Measurements from ENCODE around the gene G3BP1.
"Not testable (repeated sequence)": the region's sequence is repeated elsewhere in the genome, so short reads cannot be mapped to it uniquely, and the experiment has no call there.

G3BP1 gene

GRCh38 chr5:151775025-151775606, 3.4 kb downstream of the G3BP1 start:
- H3K9me3 ChIP-seq (ENCODE audit: control insufficient read depth in 1 of 2, low read length in 2 of 2) = no peaks in the 10 kb centered on the region
- peaks cover 0 to 4% of the 10 kb centered on the region in 2 donors for H3K36me3 ChIP-seq (ENCODE audit: control insufficient read depth in 1 of 2, insufficient read depth in 2 of 2, low read length in 2 of 2)
- H3K27me3 ChIP-seq (ENCODE audit: low read depth, low read length) = no peaks in the 10 kb centered on the region
- H3K27ac ChIP-seq (ENCODE audit: low read length) = no peak overlapping the region
- peaks cover 32 to 51% of the 10 kb centered on the region in 2 donors for H3K4me1 ChIP-seq (ENCODE audit: control insufficient read depth in 1 of 2, insufficient read depth in 2 of 2, low read length in 2 of 2)
- peak overlapping the region in 1 of 2 donors; percentile 93 for H3K4me3 ChIP-seq (ENCODE audit: low read depth in 1 of 2, low read length in 2 of 2)

GRCh38 chr5:151779531-151780125, 7.9 kb downstream of the G3BP1 start:
- H3K27me3 ChIP-seq (ENCODE audit: low read depth, low read length) = no peaks in the 10 kb centered on the region
- no peak overlapping the region for H3K4me3 ChIP-seq (ENCODE audit: low read depth in 1 of 2, low read length in 2 of 2)
- no peak overlapping the region for H3K27ac ChIP-seq (ENCODE audit: low read length)
- no peaks in the 10 kb centered on the region for H3K9me3 ChIP-seq (ENCODE audit: control insufficient read depth in 1 of 2, low read length in 2 of 2)
- no peaks in the 10 kb centered on the region for H3K36me3 ChIP-seq (ENCODE audit: control insufficient read depth in 1 of 2, insufficient read depth in 2 of 2, low read length in 2 of 2)
- peaks cover 22 to 63% of the 10 kb centered on the region in 2 donors for H3K4me1 ChIP-seq (ENCODE audit: control insufficient read depth in 1 of 2, insufficient read depth in 2 of 2, low read length in 2 of 2)

GRCh38 chr5:151780348-151780747, 8.6 kb downstream of the G3BP1 start:
- peaks cover 15 to 61% of the 10 kb centered on the region in 2 donors for H3K4me1 ChIP-seq (ENCODE audit: control insufficient read depth in 1 of 2, insufficient read depth in 2 of 2, low read length in 2 of 2)
- H3K27ac ChIP-seq (ENCODE audit: low read length) = no peak overlapping the region

GRCh38 chr5:151781201-151781600, 9.4 kb downstream of the G3BP1 start:
- Histone ChIP-seq H3K4me1 (ENCODE audit: control insufficient read depth in 1 of 2, insufficient read depth in 2 of 2, low read length in 2 of 2) (peaks cover 10 to 55% of the 10 kb centered on the region in 2 donors), H3K27me3 (ENCODE audit: low read depth, low read length) (no peaks in the 10 kb centered on the region), H3K4me3 (ENCODE audit: low read depth in 1 of 2, low read length in 2 of 2) (no peak overlapping the region), H3K9me3 (ENCODE audit: control insufficient read depth in 1 of 2, low read length in 2 of 2) (no peaks in the 10 kb centered on the region), H3K36me3 (ENCODE audit: control insufficient read depth in 1 of 2, insufficient read depth in 2 of 2, low read length in 2 of 2) (no peaks in the 10 kb centered on the region), H3K27ac (ENCODE audit: low read length) (no peak overlapping the region)

More at GRCh38 chr5:151780348-151780747, 8.6 kb downstream of the G3BP1 start:
- Histone ChIP-seq H3K27me3 (ENCODE audit: low read depth, low read length) (no peaks in the 10 kb centered on the region), H3K36me3 (ENCODE audit: control insufficient read depth in 1 of 2, insufficient read depth in 2 of 2, low read length in 2 of 2) (no peaks in the 10 kb centered on the region), H3K9me3 (ENCODE audit: control insufficient read depth in 1 of 2, low read length in 2 of 2) (no peaks in the 10 kb centered on the region), H3K4me3 (ENCODE audit: low read depth in 1 of 2, low read length in 2 of 2) (no peak overlapping the region)

- not testable (repeated sequence) for H3K36me3 ChIP-seq (ENCODE audit: control insufficient read depth in 1 of 2, insufficient read depth in 2 of 2, low read length in 2 of 2); H3K9me3 ChIP-seq (ENCODE audit: control insufficient read depth in 1 of 2, low read length in 2 of 2); H3K27ac ChIP-seq (ENCODE audit: low read length); H3K4me3 ChIP-seq (ENCODE audit: low read depth in 1 of 2, low read length in 2 of 2); H3K27me3 ChIP-seq (ENCODE audit: low read depth, low read length)
- H3K4me1 ChIP-seq (ENCODE audit: control insufficient read depth in 1 of 2, insufficient read depth in 2 of 2, low read length in 2 of 2) = peaks cover 10 to 42% of the 10 kb centered on the region in 2 donors
Measured at GRCh38 chr5:151783664-151784063, 11.9 kb downstream of the G3BP1 start.

GRCh38 chr5:151784141-151784540, 12.4 kb downstream of the G3BP1 start:
- H3K36me3 ChIP-seq (ENCODE audit: control insufficient read depth in 1 of 2, insufficient read depth in 2 of 2, low read length in 2 of 2) = peaks cover 4 to 7% of the 10 kb centered on the region in 2 donors
- H3K9me3 ChIP-seq (ENCODE audit: control insufficient read depth in 1 of 2, low read length in 2 of 2) = no peaks in the 10 kb centered on the region
- no peak overlapping the region for H3K4me3 ChIP-seq (ENCODE audit: low read depth in 1 of 2, low read length in 2 of 2)
- no peaks in the 10 kb centered on the region for H3K27me3 ChIP-seq (ENCODE audit: low read depth, low read length)
- no peak overlapping the region for H3K27ac ChIP-seq (ENCODE audit: low read length)
- peaks cover 10 to 41% of the 10 kb centered on the region in 2 donors for H3K4me1 ChIP-seq (ENCODE audit: control insufficient read depth in 1 of 2, insufficient read depth in 2 of 2, low read length in 2 of 2)

GRCh38 chr5:151786468-151786867, 14.7 kb downstream of the G3BP1 start:
- no peaks in the 10 kb centered on the region for H3K9me3 ChIP-seq (ENCODE audit: control insufficient read depth in 1 of 2, low read length in 2 of 2)
- H3K27ac ChIP-seq (ENCODE audit: low read length) = no peak overlapping the region
- H3K4me3 ChIP-seq (ENCODE audit: low read depth in 1 of 2, low read length in 2 of 2) = no peak overlapping the region
- peaks cover 19 to 23% of the 10 kb centered on the region in 2 donors for H3K36me3 ChIP-seq (ENCODE audit: control insufficient read depth in 1 of 2, insufficient read depth in 2 of 2, low read length in 2 of 2)
- peaks cover 4 to 30% of the 10 kb centered on the region in 2 donors for H3K4me1 ChIP-seq (ENCODE audit: control insufficient read depth in 1 of 2, insufficient read depth in 2 of 2, low read length in 2 of 2)
- H3K27me3 ChIP-seq (ENCODE audit: low read depth, low read length) = no peaks in the 10 kb centered on the region

GRCh38 chr5:151787817-151788216, 16.1 kb downstream of the G3BP1 start:
- Histone ChIP-seq H3K9me3 (ENCODE audit: control insufficient read depth in 1 of 2, low read length in 2 of 2) (no peaks in the 10 kb centered on the region), H3K36me3 (ENCODE audit: control insufficient read depth in 1 of 2, insufficient read depth in 2 of 2, low read length in 2 of 2) (peaks cover 28 to 35% of the 10 kb centered on the region in 2 donors), H3K27ac (ENCODE audit: low read length) (no peak overlapping the region), H3K27me3 (ENCODE audit: low read depth, low read length) (no peaks in the 10 kb centered on the region), H3K4me3 (ENCODE audit: low read depth in 1 of 2, low read length in 2 of 2) (no peak overlapping the region), H3K4me1 (ENCODE audit: control insufficient read depth in 1 of 2, insufficient read depth in 2 of 2, low read length in 2 of 2) (peaks cover 4 to 17% of the 10 kb centered on the region in 2 donors)

- H3K27ac ChIP-seq (ENCODE audit: low read length) = no peak overlapping the region
- peaks cover 58 to 73% of the 10 kb centered on the region in 2 donors for H3K36me3 ChIP-seq (ENCODE audit: control insufficient read depth in 1 of 2, insufficient read depth in 2 of 2, low read length in 2 of 2)
- H3K27me3 ChIP-seq (ENCODE audit: low read depth, low read length) = no peaks in the 10 kb centered on the region
- H3K9me3 ChIP-seq (ENCODE audit: control insufficient read depth in 1 of 2, low read length in 2 of 2) = no peaks in the 10 kb centered on the region
- H3K4me1 ChIP-seq (ENCODE audit: control insufficient read depth in 1 of 2, insufficient read depth in 2 of 2, low read length in 2 of 2) = peaks cover 0 to 2% of the 10 kb centered on the region in 2 donors
- H3K4me3 ChIP-seq (ENCODE audit: low read depth in 1 of 2, low read length in 2 of 2) = no peak overlapping the region
Measured at GRCh38 chr5:151793358-151793757, 21.6 kb downstream of the G3BP1 start.

GRCh38 chr5:151795426-151795825, 23.7 kb downstream of the G3BP1 start:
- Histone ChIP-seq H3K27ac (ENCODE audit: low read length) (no peak overlapping the region), H3K9me3 (ENCODE audit: control insufficient read depth in 1 of 2, low read length in 2 of 2) (no peaks in the 10 kb centered on the region), H3K36me3 (ENCODE audit: control insufficient read depth in 1 of 2, insufficient read depth in 2 of 2, low read length in 2 of 2) (peaks cover 60 to 80% of the 10 kb centered on the region in 2 donors), H3K4me1 (ENCODE audit: control insufficient read depth in 1 of 2, insufficient read depth in 2 of 2, low read length in 2 of 2) (peaks cover 0 to 2% of the 10 kb centered on the region in 2 donors), H3K4me3 (ENCODE audit: low read depth in 1 of 2, low read length in 2 of 2) (no peak overlapping the region), H3K27me3 (ENCODE audit: low read depth, low read length) (no peaks in the 10 kb centered on the region)

GRCh38 chr5:151798674-151799073, 26.9 kb downstream of the G3BP1 start:
- Histone ChIP-seq H3K4me1 (ENCODE audit: control insufficient read depth in 1 of 2, insufficient read depth in 2 of 2, low read length in 2 of 2) (peaks cover 0 to 2% of the 10 kb centered on the region in 2 donors), H3K27me3 (ENCODE audit: low read depth, low read length) (no peaks in the 10 kb centered on the region), H3K4me3 (ENCODE audit: low read depth in 1 of 2, low read length in 2 of 2) (no peak overlapping the region), H3K36me3 (ENCODE audit: control insufficient read depth in 1 of 2, insufficient read depth in 2 of 2, low read length in 2 of 2) (peaks cover 63 to 78% of the 10 kb centered on the region in 2 donors), H3K27ac (ENCODE audit: low read length) (no peak overlapping the region), H3K9me3 (ENCODE audit: control insufficient read depth in 1 of 2, low read length in 2 of 2) (no peaks in the 10 kb centered on the region)

All from muscle layer of duodenum (tissue), 2 donors.